Activated T-helper 2 cell treated with anti-CD3 and anti-CD28 coated beads, Interferon-gamma antibody, Interleukin-2, Interleukin-4, amounts not matched to agents 10 μg/mL and 5 μg/mL and 100 μg/mL, durations not matched to agents 14 hours and 24 hours and 36 hours (primary cell): Measurements from ENCODE around the gene FARS2. TPM values are rescaled to one million over a fixed set of nuclear protein-coding genes. Genes with fewer than 3 reads are reported as not detected.

Experiments used
- DNase-seq: peaks from one replicate; pipeline ENCODE4 v3.0.0; 2021; ENCODE audit warnings: low spot score
- H3K27ac Mint-ChIP-seq: one replicate; pipeline ENCODE4 v1.8.0; 2021; ENCODE audit warnings: mixed read lengths
- H3K27me3 Mint-ChIP-seq: one replicate; pipeline ENCODE4 v1.8.0; 2021; ENCODE audit warnings: low read depth, mixed read lengths
- H3K36me3 Mint-ChIP-seq: one replicate; pipeline ENCODE4 v1.8.0; 2021; ENCODE audit warnings: low read depth, mixed read lengths
- H3K4me1 Mint-ChIP-seq: one replicate; pipeline ENCODE4 v1.8.0; 2021; ENCODE audit warnings: low read depth, mixed read lengths
- H3K4me3 Mint-ChIP-seq: one replicate; pipeline ENCODE4 v1.8.0; 2021; ENCODE audit warnings: low read depth, mild to moderate bottlenecking, moderate library complexity, mixed read lengths
- H3K9me3 Mint-ChIP-seq: one replicate; pipeline ENCODE4 v1.8.0; 2021; ENCODE audit warnings: mixed read lengths
- intact Hi-C: fragments of 100-400 bp; cut with micrococcal nuclease; formaldehyde crosslinking; loops from one replicate; pipeline ENCODE4 v1.15.1; 2023
- total RNA-seq: library from RNA; stranded (reverse); gene quantifications from 2 replicates; pipeline ENCODE4 v1.2.3, GENCODE V29; 2022

FARS2 gene
- total RNA-seq, 1 donor from 2014 or later = 19.7 TPM

GRCh38 chr6:5630636-5631035, 369.3 kb downstream of the FARS2 start:
- Mint-ChIP-seq H3K4me1 (peaks cover 23% of the 10 kb centered on the region), H3K9me3 (no peaks in the 10 kb centered on the region), H3K4me3 (no peak overlapping the region), H3K36me3 (no peaks in the 10 kb centered on the region), H3K27me3 (no peaks in the 10 kb centered on the region), H3K27ac (no peak overlapping the region)
- DNase-seq = no peak
- intact Hi-C loops = no loop called here

GRCh38 chr6:5632348-5632935, 371.1 kb downstream of the FARS2 start:
- no peak overlapping the region for H3K27ac Mint-ChIP-seq
- intact Hi-C loops = no loop called here
- no peak overlapping the region for H3K4me3 Mint-ChIP-seq
- no peaks in the 10 kb centered on the region for H3K9me3 Mint-ChIP-seq
- peaks cover 11% of the 10 kb centered on the region for H3K4me1 Mint-ChIP-seq
- H3K36me3 Mint-ChIP-seq = no peaks in the 10 kb centered on the region
- no peaks in the 10 kb centered on the region for H3K27me3 Mint-ChIP-seq
- no peak for DNase-seq

- H3K4me3 Mint-ChIP-seq = no peak overlapping the region
- H3K27me3 Mint-ChIP-seq = no peaks in the 10 kb centered on the region
- intact Hi-C loops = no loop called here
- DNase-seq = no peak
- H3K4me1 Mint-ChIP-seq = peaks cover 7% of the 10 kb centered on the region
- peaks cover under 1% of the 10 kb centered on the region for H3K9me3 Mint-ChIP-seq
- no peaks in the 10 kb centered on the region for H3K36me3 Mint-ChIP-seq
- no peak overlapping the region for H3K27ac Mint-ChIP-seq
These were observed 373.2 kb downstream of the FARS2 start for GRCh38 chr6:5634525-5634924.

- Mint-ChIP-seq H3K27me3 (no peaks in the 10 kb centered on the region), H3K9me3 (peaks cover 12% of the 10 kb centered on the region), H3K36me3 (peaks cover 12% of the 10 kb centered on the region), H3K4me1 (peaks cover 7% of the 10 kb centered on the region), H3K4me3 (no peak overlapping the region), H3K27ac (no peak overlapping the region)
- DNase-seq = no peak
- intact Hi-C loops = no loop called here
These were observed 375.1 kb downstream of the FARS2 start for GRCh38 chr6:5636210-5637030.

- Mint-ChIP-seq H3K9me3 (peaks cover 12% of the 10 kb centered on the region), H3K27ac (no peak overlapping the region), H3K4me1 (peaks cover 2% of the 10 kb centered on the region), H3K36me3 (peaks cover 12% of the 10 kb centered on the region), H3K27me3 (no peaks in the 10 kb centered on the region), H3K4me3 (no peak overlapping the region)
- DNase-seq = no peak
- intact Hi-C loops = no loop called here
These were observed 376.4 kb downstream of the FARS2 start for GRCh38 chr6:5637714-5638113.

GRCh38 chr6:5638666-5639065, 377.4 kb downstream of the FARS2 start:
- no peaks in the 10 kb centered on the region for H3K4me1 Mint-ChIP-seq
- intact Hi-C loops = no loop called here
- peaks cover 12% of the 10 kb centered on the region for H3K9me3 Mint-ChIP-seq
- H3K27me3 Mint-ChIP-seq = no peaks in the 10 kb centered on the region
- H3K27ac Mint-ChIP-seq = no peak overlapping the region
- no peak for DNase-seq
- H3K36me3 Mint-ChIP-seq = peaks cover 12% of the 10 kb centered on the region
- no peak overlapping the region for H3K4me3 Mint-ChIP-seq

GRCh38 chr6:5639193-5639592, 377.9 kb downstream of the FARS2 start:
- no peak overlapping the region for H3K27ac Mint-ChIP-seq
- H3K4me3 Mint-ChIP-seq = no peak overlapping the region
- intact Hi-C loops = no loop called here
- H3K9me3 Mint-ChIP-seq = peaks cover 12% of the 10 kb centered on the region
- H3K36me3 Mint-ChIP-seq = peaks cover 12% of the 10 kb centered on the region
- no peak for DNase-seq
- H3K4me1 Mint-ChIP-seq = no peaks in the 10 kb centered on the region
- no peaks in the 10 kb centered on the region for H3K27me3 Mint-ChIP-seq

DNA sequence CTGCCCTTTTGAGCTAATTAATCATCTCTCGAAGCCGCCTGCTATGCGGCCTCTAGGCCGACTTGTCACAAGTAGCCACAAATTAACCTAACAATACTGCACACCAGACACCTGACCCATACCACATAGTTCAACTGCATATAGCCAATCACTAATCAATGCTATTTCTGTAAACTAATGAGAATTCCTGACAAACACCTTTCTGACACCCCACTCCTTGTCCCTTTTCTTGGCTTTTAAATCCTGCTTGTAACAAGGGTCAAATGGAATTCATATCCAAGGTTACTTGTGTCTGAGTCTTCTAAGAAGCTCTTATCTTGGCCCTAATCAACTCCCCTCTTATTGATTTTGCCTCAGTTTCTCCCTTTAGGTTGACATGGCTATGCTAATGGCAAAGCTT, 379.3 kb downstream of the FARS2 start:
- H3K27me3 Mint-ChIP-seq = no peaks in the 10 kb centered on the region
- DNase-seq = no peak
- H3K4me1 Mint-ChIP-seq = no peaks in the 10 kb centered on the region
- intact Hi-C loops = no loop called here
- H3K4me3 Mint-ChIP-seq = no peak overlapping the region
- peaks cover 12% of the 10 kb centered on the region for H3K9me3 Mint-ChIP-seq
- no peak overlapping the region for H3K27ac Mint-ChIP-seq
- peaks cover 12% of the 10 kb centered on the region for H3K36me3 Mint-ChIP-seq

DNA sequence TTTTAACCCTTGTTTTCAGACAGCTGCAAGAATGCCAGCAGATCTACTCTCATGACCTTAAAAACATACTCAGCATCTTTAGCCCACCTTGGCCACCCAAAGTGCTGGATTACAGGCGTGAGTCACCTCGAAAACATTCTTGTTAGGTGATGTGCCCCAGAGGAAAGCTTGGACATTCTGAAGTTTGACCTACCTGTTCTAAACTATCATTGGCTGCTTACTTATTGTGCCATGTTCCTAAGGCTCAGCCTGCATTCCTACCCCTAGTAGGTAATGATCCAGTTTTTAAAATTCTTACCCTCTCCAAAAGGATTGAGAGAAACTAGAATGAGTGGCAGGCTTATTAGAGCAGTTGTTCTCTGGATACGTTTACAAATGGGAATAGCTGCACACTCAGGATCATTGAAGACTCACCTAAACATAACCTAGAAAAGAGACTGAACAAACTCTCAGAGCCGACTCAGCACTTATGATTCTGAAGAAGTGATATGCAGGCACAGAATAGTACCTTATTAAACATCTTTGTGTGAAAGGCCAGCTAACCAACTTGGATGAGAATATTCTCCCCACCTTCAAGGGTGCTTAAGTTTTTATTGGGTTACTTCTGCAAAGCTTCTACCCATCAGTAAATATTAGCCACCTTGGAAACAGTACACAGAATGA, 383.3 kb downstream of the FARS2 start:
- no peak overlapping the region for H3K27ac Mint-ChIP-seq
- no peaks in the 10 kb centered on the region for H3K27me3 Mint-ChIP-seq
- no peak for DNase-seq
- intact Hi-C loops = no loop called here
- H3K4me3 Mint-ChIP-seq = no peak overlapping the region
- peaks cover 10% of the 10 kb centered on the region for H3K9me3 Mint-ChIP-seq
- no peaks in the 10 kb centered on the region for H3K4me1 Mint-ChIP-seq
- peaks cover 11% of the 10 kb centered on the region for H3K36me3 Mint-ChIP-seq

- Mint-ChIP-seq H3K36me3 (peaks cover 3% of the 10 kb centered on the region), H3K27me3 (no peaks in the 10 kb centered on the region), H3K27ac (no peak overlapping the region), H3K9me3 (peaks cover 4% of the 10 kb centered on the region), H3K4me1 (no peaks in the 10 kb centered on the region), H3K4me3 (no peak overlapping the region)
- intact Hi-C loops = no loop called here
- DNase-seq = no peak
These were observed 384.3 kb downstream of the FARS2 start for GRCh38 chr6:5645328-5646290.

DNA sequence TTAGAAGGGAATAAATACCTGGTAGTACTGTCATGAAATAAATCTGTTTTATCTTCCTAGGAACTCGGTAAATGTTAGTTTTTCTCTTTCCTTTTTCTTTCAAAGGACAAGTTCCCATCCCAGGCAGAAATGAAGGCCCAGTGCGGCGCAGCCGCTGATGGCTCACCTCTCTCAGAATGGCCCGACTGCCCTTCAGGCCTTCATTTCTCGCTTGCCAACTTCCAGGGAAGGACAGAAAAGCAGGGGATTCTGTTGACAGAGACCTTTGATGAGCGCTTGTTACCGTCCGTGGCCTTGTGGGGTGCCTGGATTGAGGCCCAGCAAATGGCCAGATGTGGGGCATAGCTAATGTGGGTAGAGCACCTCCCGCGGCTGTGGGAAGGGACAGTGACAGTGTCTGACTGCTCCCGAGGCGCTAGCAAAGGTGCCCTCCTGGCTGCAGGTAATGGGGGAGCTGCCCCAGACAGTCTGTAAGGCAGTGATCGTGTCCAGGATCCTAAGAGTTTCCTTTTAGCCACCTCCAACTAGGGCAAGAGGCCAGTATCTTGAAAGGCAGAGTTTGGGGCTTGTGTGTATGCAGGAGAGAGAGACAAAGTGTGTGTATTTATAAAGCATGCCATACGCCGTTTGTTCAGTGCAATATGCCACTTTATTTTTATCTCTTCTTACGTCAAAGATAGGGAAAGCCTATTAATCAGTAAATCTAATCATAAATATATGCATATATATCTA, 391.3 kb downstream of the FARS2 start:
- H3K9me3 Mint-ChIP-seq = no peaks in the 10 kb centered on the region
- intact Hi-C loops = no loop called here
- no peak for DNase-seq

GRCh38 chr6:5653801-5654200, 392.5 kb downstream of the FARS2 start:
- H3K4me3 Mint-ChIP-seq = no peak overlapping the region
- no peaks in the 10 kb centered on the region for H3K27me3 Mint-ChIP-seq
- intact Hi-C loops = no loop called here
- DNase-seq = no peak
- H3K36me3 Mint-ChIP-seq = no peaks in the 10 kb centered on the region
- H3K4me1 Mint-ChIP-seq = peaks cover 2% of the 10 kb centered on the region
- no peaks in the 10 kb centered on the region for H3K9me3 Mint-ChIP-seq
- no peak overlapping the region for H3K27ac Mint-ChIP-seq

More for the DNA sequence above, 391.3 kb downstream of the FARS2 start:
- Mint-ChIP-seq H3K27ac (no peak overlapping the region), H3K36me3 (no peaks in the 10 kb centered on the region), H3K27me3 (no peaks in the 10 kb centered on the region), H3K4me1 (peaks cover 2% of the 10 kb centered on the region), H3K4me3 (no peak overlapping the region)
